PC-3 (cell line): ENCODE data around the gene FBXO30. TPM values are rescaled to one million over a fixed set of nuclear protein-coding genes. Genes with fewer than 3 reads are reported as not detected.

Experiments used
- ATAC-seq: fragments of 200-7000 bp; cut with Tn5 transposase; 2 replicates; pipeline ENCODE4 v1.9.1; 2020; ENCODE audit warnings: mild to moderate bottlenecking, moderate library complexity
- BruUV-seq: library from RNA; stranded (reverse); fragments of 400-500 nt; replicated peaks from 2 replicates; lab custom pipeline; 2021; lab: Mats Ljungman, UMichigan
- CTCF ChIA-PET: fragments of 300-600 bp; sonication (Branson Sonifier 250); formaldehyde crosslinking; loops from one replicate; lab custom pipeline; 2022; ENCODE audit warnings: antibody characterized with exemption; lab: Charles Lee
- POLR2A ChIA-PET: fragments of 300-600 bp; sonication (Branson Sonifier 250); formaldehyde crosslinking; loops from one replicate; lab custom pipeline; 2022; ENCODE audit warnings: antibody characterized with exemption; ENCODE audit not compliant: unreplicated experiment; lab: Charles Lee
- DNase-seq: peaks from one replicate; pipeline ENCODE4 v3.0.0-alpha.2; 2015
- H2AFZ ChIP-seq: fragments of 300-600 bp; sonication (generic); 2 replicates; pipeline ENCODE4 v1.6.0; 2016; ENCODE audit warnings: antibody characterized with exemption, low read length
- H3F3A ChIP-seq: fragments of 300-600 bp; sonication (generic); one replicate; pipeline ENCODE4 v1.6.0; 2017; ENCODE audit warnings: antibody characterized with exemption, low read length, control low read depth, mild to moderate bottlenecking; ENCODE audit not compliant: unreplicated experiment
- H3K27ac ChIP-seq: fragments of 300-600 bp; sonication (generic); 2 replicates; pipeline ENCODE4 v1.5.1; 2016; ENCODE audit warnings: mild to moderate bottlenecking, low read length
- H3K27me3 ChIP-seq: fragments of 300-600 bp; sonication (generic); 2 replicates; pipeline ENCODE4 v1.6.1; 2016; ENCODE audit warnings: low read length, mixed read lengths
- H3K36me3 ChIP-seq: fragments of 300-600 bp; sonication (generic); 2 replicates; pipeline ENCODE4 v1.6.1; 2016; ENCODE audit warnings: low read depth, mixed run types, low read length, mixed read lengths
- H3K4me1 ChIP-seq: fragments of 300-600 bp; sonication (generic); 2 replicates; pipeline ENCODE4 v1.5.1; 2016; ENCODE audit warnings: low read length; ENCODE audit not compliant: insufficient read depth
- H3K4me2 ChIP-seq: fragments of 300-600 bp; sonication (generic); 2 replicates; pipeline ENCODE4 v1.6.0; 2016; ENCODE audit warnings: low read length
- H3K4me3 ChIP-seq: fragments of 300-600 bp; sonication (generic); 2 replicates; pipeline ENCODE4 v1.5.1; 2016; ENCODE audit warnings: mild to moderate bottlenecking, low read length, mixed read lengths
- H3K79me2 ChIP-seq: fragments of 300-600 bp; sonication (generic); 2 replicates; pipeline ENCODE4 v1.6.1; 2017; ENCODE audit warnings: low read length, mixed read lengths
- H3K9ac ChIP-seq: fragments of 300-600 bp; sonication (generic); 2 replicates; pipeline ENCODE4 v1.6.0; 2016; ENCODE audit warnings: mild to moderate bottlenecking, low read length
- H3K9me2 ChIP-seq: fragments of 300-600 bp; sonication (generic); replicated peaks from 2 replicates; pipeline ENCODE4 v1.6.1; 2016; ENCODE audit warnings: mixed run types, low read length, mixed read lengths
- H3K9me3 ChIP-seq: fragments of 300-600 bp; sonication (generic); 2 replicates; pipeline ENCODE4 v1.6.1; 2016; ENCODE audit warnings: low read length, mixed read lengths
- H4K20me1 ChIP-seq: fragments of 300-600 bp; sonication (generic); 2 replicates; pipeline ENCODE4 v1.6.1; 2016; ENCODE audit warnings: low read length, mixed read lengths
- CTCF ChIP-seq: fragments of 300-600 bp; sonication (generic); conservative IDR thresholded peaks from 2 replicates; pipeline ENCODE4 v1.5.1; 2017; ENCODE audit warnings: antibody characterized with exemption, low read depth, mild to moderate bottlenecking, low read length
- EZH2 ChIP-seq: fragments of 300-600 bp; sonication (generic); IDR thresholded peaks from one replicate; pipeline ENCODE4 v1.6.1; 2017; ENCODE audit warnings: antibody characterized with exemption, mild to moderate bottlenecking, low read length; ENCODE audit not compliant: unreplicated experiment
- EZH2phosphoT487 ChIP-seq: fragments of 300-600 bp; sonication (generic); IDR thresholded peaks from 2 replicates; pipeline ENCODE4 v1.6.1; 2018; ENCODE audit warnings: mild to moderate bottlenecking, antibody characterized with exemption, low read length, borderline replicate concordance
- intact Hi-C: fragments of 100-400 bp; cut with micrococcal nuclease; formaldehyde crosslinking; loops from 2 replicates; pipeline ENCODE4 v1.9.0; 2023
- total RNA-seq: library from RNA; depleted of rRNA; stranded (reverse); fragments of >200 nt; gene quantifications from 2 replicates; pipeline ENCODE4 v1.2.3, GENCODE V29; 2014

FBXO30 gene
- total RNA-seq, 1 experiment from 2014 or later, result 2.5 TPM

- ChIA-PET CTCF (no interaction called here), POLR2A (no interaction called here)
- DNase-seq, result peak; percentile 72
These were observed 1.1 kb downstream of the FBXO30 start for GRCh38 chr6:145813285-145814034.

GRCh38 chr6:145811741-145812140 is 2.9 kb downstream of the FBXO30 start:
- peaks cover 33% of the 10 kb centered on the region for H3K4me1 ChIP-seq
- H2AFZ ChIP-seq, result no peak overlapping the region
- H3K9me3 ChIP-seq, result no peaks in the 10 kb centered on the region
- no TSS peak for BruUV-seq
- TF ChIP-seq EZH2, result no peak
- no peak for TF ChIP-seq EZH2phosphoT487
- TF ChIP-seq CTCF, result no peak
- CTCF ChIA-PET, result no interaction called here
- H3K9ac ChIP-seq, result no peak overlapping the region
- no peaks in the 10 kb centered on the region for H3F3A ChIP-seq
- H3K27ac ChIP-seq, result no peak overlapping the region
- no peaks in the 10 kb centered on the region for H3K9me2 ChIP-seq
- DNase-seq (no peak), ATAC-seq (no peak)
- peak overlapping the region; percentile 82; the same call in 1 of the 2 replicates for H3K4me3 ChIP-seq
- no peaks in the 10 kb centered on the region for H3K27me3 ChIP-seq
- H3K79me2 ChIP-seq, result peaks cover 69% of the 10 kb centered on the region
- POLR2A ChIA-PET, result interaction anchor here (0.6 kb wide), 1 partner anchor 329 kb away, joined by 7 read pairs; no protein-coding TSS in a partner anchor
- peak overlapping the region; percentile 98 for H3K4me2 ChIP-seq
- 0 out of 2 replicates have a peak, but pooled peaks cover 3% of the 10 kb centered on the region for H3K36me3 ChIP-seq
- H4K20me1 ChIP-seq, result peaks cover 34% of the 10 kb centered on the region
- intact Hi-C loops, result no loop called here

More at GRCh38 chr6:145813285-145814034, 1.1 kb downstream of the FBXO30 start:
- ATAC-seq, result peak; percentile 45
- BruUV-seq, result TSS peak; percentile 46
- H3K9ac ChIP-seq, result peak overlapping the region; percentile 79
- H4K20me1 ChIP-seq, result peaks cover 34% of the 10 kb centered on the region
- no peaks in the 10 kb centered on the region for H3F3A ChIP-seq
- intact Hi-C loops, result loop anchor here (1.0 to 2.0 kb wide), 2 partner anchors 73 to 79 kb away; partner anchors contain the start of gene EPM2A
- H3K79me2 ChIP-seq, result peaks cover 57% of the 10 kb centered on the region
- TF ChIP-seq CTCF, result no peak
- no peak for TF ChIP-seq EZH2
- TF ChIP-seq EZH2phosphoT487, result no peak
- H3K9me2 ChIP-seq, result no peaks in the 10 kb centered on the region
- peak overlapping the region; percentile 98 for H3K4me2 ChIP-seq
- no peaks in the 10 kb centered on the region for H3K9me3 ChIP-seq
- H3K27me3 ChIP-seq, result no peaks in the 10 kb centered on the region
- 0 out of 2 replicates have a peak, but pooled peaks cover 3% of the 10 kb centered on the region for H3K36me3 ChIP-seq
- peak overlapping the region; percentile 63 for H3K27ac ChIP-seq
- H3K4me3 ChIP-seq, result peak overlapping the region; percentile 82
- H3K4me1 ChIP-seq, result peaks cover 33% of the 10 kb centered on the region
- H2AFZ ChIP-seq, result peak overlapping the region; percentile 56; the same call in 1 of the 2 replicates

- no peaks in the 10 kb centered on the region for H3K27me3 ChIP-seq
- H3K36me3 ChIP-seq, result peaks cover 17% of the 10 kb centered on the region
- ChIA-PET POLR2A (no interaction called here), CTCF (no interaction called here)
- DNase-seq, result no peak
- intact Hi-C loops, result no loop called here
- H3K4me3 ChIP-seq, result no peak overlapping the region
- H4K20me1 ChIP-seq, result peaks cover 34% of the 10 kb centered on the region
- no peaks in the 10 kb centered on the region for H3F3A ChIP-seq
- no peak for ATAC-seq
- peaks cover 84% of the 10 kb centered on the region for H3K79me2 ChIP-seq
- H3K9me2 ChIP-seq, result no peaks in the 10 kb centered on the region
- no peak overlapping the region for H3K27ac ChIP-seq
- no peak overlapping the region for H3K9ac ChIP-seq
- H3K4me2 ChIP-seq, result no peak overlapping the region
- no peak overlapping the region for H2AFZ ChIP-seq
- no TSS peak for BruUV-seq
- no peaks in the 10 kb centered on the region for H3K9me3 ChIP-seq
- H3K4me1 ChIP-seq, result peaks cover 28% of the 10 kb centered on the region
- no peak for TF ChIP-seq CTCF
- no peak for TF ChIP-seq EZH2phosphoT487
- TF ChIP-seq EZH2, result no peak
These were observed 4.8 kb downstream of the FBXO30 start for GRCh38 chr6:145809785-145810184.
